Activated CD8-positive, alpha-beta T cell treated with anti-CD3 and anti-CD28 coated beads for 36 hours (primary cell): ENCODE results near the gene CYP4V2. TPM values are rescaled to one million over a fixed set of nuclear protein-coding genes. Genes with fewer than 3 reads are reported as not detected.

Source experiments
- ATAC-seq: fragments of 200-7000 bp; cut with Tn5 transposase; one replicate; pipeline ENCODE4 v1.10.0; 2021; ENCODE audit warnings: mild to moderate bottlenecking, moderate library complexity
- CTCF ChIA-PET: fragments of 350-600 bp; sonication (Branson Sonifier 250); formaldehyde crosslinking; loops from one replicate; lab custom pipeline; 2021; ENCODE audit warnings: antibody characterized with exemption; lab: Charles Lee
- POLR2A ChIA-PET: fragments of 350-600 bp; sonication (Branson Sonifier 250); formaldehyde crosslinking; loops from one replicate; lab custom pipeline; 2021; ENCODE audit warnings: antibody characterized with exemption; lab: Charles Lee
- DNase-seq: peaks from one replicate; pipeline ENCODE4 v3.0.0-alpha.2; 2020
- H3K27ac Mint-ChIP-seq: one replicate; pipeline ENCODE4 v1.8.0; 2021; ENCODE audit warnings: mild to moderate bottlenecking, mixed read lengths
- H3K27me3 Mint-ChIP-seq: one replicate; pipeline ENCODE4 v1.8.0; 2021; ENCODE audit warnings: mixed read lengths
- H3K36me3 Mint-ChIP-seq: one replicate; pipeline ENCODE4 v1.8.0; 2021; ENCODE audit warnings: low read depth, mixed read lengths
- H3K4me1 Mint-ChIP-seq: one replicate; pipeline ENCODE4 v1.8.0; 2021; ENCODE audit warnings: low read depth, mixed read lengths
- H3K4me3 Mint-ChIP-seq: one replicate; pipeline ENCODE4 v1.8.0; 2021; ENCODE audit warnings: mild to moderate bottlenecking, moderate library complexity, mixed read lengths
- H3K9me3 Mint-ChIP-seq: one replicate; pipeline ENCODE4 v1.8.0; 2021; ENCODE audit warnings: mixed read lengths
- CTCF ChIP-seq: fragments of 200-600 bp; IDR thresholded peaks from one replicate; pipeline ENCODE4 v1.8.0; 2022; ENCODE audit warnings: antibody characterized with exemption, mild to moderate bottlenecking
- intact Hi-C: fragments of 100-400 bp; cut with micrococcal nuclease; formaldehyde crosslinking; loops from one replicate; pipeline ENCODE4 v1.10.0; 2022
- total RNA-seq, 2 experiments: library from RNA; stranded (reverse); gene quantifications; one replicate each; pipeline ENCODE4 v1.2.3, GENCODE V29; 2021

The CYP4V2 gene
- total RNA-seq, 2 experiments from 2014 or later = 4.8 to 5.1 TPM

DNA sequence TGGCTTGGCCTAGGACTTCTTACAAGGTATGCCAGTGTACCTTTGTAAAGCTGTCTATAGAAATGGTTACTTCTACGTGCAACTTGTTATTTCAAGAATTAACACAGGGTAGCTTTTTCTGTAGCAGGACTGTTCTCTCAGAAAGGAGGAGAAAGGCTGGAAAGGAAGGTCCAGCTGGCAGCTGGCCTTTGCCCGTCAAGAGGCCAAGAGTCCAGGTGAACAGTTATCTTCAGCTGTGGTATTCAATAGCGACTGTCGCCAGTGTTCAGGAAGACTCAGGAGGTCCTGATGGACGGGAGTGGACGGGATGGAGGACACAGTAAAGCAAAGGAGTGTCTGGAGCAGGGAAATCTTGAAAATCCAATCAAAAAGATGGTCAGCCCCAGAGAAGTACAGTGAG is 4.7 kb downstream of the CYP4V2 start:
- ATAC-seq (no peak), DNase-seq (no peak)
- POLR2A ChIA-PET = no interaction called here
- CTCF ChIA-PET = no interaction called here
- Mint-ChIP-seq H3K9me3 (no peaks in the 10 kb centered on the region), H3K27ac (no peak overlapping the region), H3K27me3 (no peaks in the 10 kb centered on the region), H3K36me3 (peaks cover 26% of the 10 kb centered on the region), H3K4me1 (peaks cover 17% of the 10 kb centered on the region), H3K4me3 (no peak overlapping the region)
- no peak for TF ChIP-seq CTCF
- intact Hi-C loops = no loop called here

GRCh38 chr4:186200516-186200915 is 9.1 kb downstream of the CYP4V2 start:
- POLR2A ChIA-PET = no interaction called here
- intact Hi-C loops = no loop called here
- no peak for TF ChIP-seq CTCF

DNA sequence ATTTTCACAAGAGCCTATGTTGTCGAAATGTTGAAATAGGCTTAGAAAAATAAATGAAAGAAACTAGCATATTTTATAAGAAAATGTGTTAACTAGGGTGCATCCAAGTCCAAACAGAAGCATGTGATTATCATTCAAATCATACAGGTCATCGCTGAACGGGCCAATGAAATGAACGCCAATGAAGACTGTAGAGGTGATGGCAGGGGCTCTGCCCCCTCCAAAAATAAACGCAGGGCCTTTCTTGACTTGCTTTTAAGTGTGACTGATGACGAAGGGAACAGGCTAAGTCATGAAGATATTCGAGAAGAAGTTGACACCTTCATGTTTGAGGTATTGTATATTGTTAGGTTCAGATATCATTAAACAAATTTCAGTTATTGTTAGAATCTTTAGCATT is 9.6 kb downstream of the CYP4V2 start:
- POLR2A ChIA-PET = no interaction called here
- TF ChIP-seq CTCF = no peak

More at GRCh38 chr4:186200516-186200915, 9.1 kb downstream of the CYP4V2 start:
- Mint-ChIP-seq H3K9me3 (no peaks in the 10 kb centered on the region), H3K27ac (no peak overlapping the region), H3K27me3 (no peaks in the 10 kb centered on the region), H3K4me1 (peaks cover 11% of the 10 kb centered on the region), H3K36me3 (peaks cover 19% of the 10 kb centered on the region), H3K4me3 (no peak overlapping the region)
- CTCF ChIA-PET = no interaction called here
- no peak for DNase-seq
- no peak for ATAC-seq

DNA sequence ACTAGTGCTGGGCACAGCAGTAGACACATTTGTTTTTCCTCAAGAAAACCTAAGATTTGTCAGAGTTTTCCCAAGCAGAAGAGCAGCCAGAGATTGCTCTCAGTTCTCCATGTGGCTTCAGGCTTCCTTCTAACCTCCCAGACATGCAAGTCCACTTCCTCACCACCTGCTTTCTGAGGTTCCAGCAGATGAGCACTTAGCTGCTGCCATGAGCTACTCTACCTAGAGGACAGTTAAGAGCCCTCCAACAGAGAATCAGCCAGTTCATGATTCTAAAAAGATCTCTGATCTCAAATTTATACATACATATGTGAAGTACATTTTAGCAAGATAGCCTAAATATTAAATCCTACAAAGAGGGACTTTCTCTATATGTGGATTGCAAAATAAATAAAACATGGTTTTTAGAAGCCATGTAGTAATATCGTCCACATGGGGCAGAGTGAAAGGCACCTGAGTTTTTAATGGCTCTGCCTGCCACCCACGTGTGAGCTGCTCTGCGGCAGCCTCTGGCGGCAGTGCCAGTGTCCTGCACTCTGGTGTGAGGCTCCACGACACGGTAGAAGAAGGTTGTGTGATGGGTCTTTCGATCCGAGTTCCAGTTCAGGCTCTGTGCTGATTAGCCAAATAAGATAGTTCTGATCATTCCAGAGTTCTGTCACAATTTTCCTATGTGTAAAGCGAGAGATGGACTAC is 10.3 kb downstream of the CYP4V2 start:
- Mint-ChIP-seq H3K4me3 (no peak overlapping the region), H3K4me1 (peaks cover 11% of the 10 kb centered on the region), H3K9me3 (no peaks in the 10 kb centered on the region), H3K27ac (peak overlapping the region; percentile 60), H3K36me3 (peaks cover 10% of the 10 kb centered on the region), H3K27me3 (no peaks in the 10 kb centered on the region)
- ChIA-PET CTCF (interaction anchor here (0.7 to 1.8 kb wide), 6 partner anchors 9 to 150 kb away, joined by 3 to 13 read pairs (median 4); partner anchors contain the start of gene CYP4V2), POLR2A (interaction anchor here (0.7 kb wide), 1 partner anchor 9 kb away, joined by 4 read pairs; no protein-coding TSS in a partner anchor)
- intact Hi-C loops = no loop called here
- TF ChIP-seq CTCF = peak; percentile 70
- DNase-seq (peak; percentile 73), ATAC-seq (peak; percentile 98)

More for the DNA sequence above, 9.6 kb downstream of the CYP4V2 start:
- CTCF ChIA-PET = interaction anchor here (0.8 to 1.8 kb wide), 5 partner anchors 8 to 149 kb away, joined by 3 to 13 read pairs (median 4); partner anchors contain the start of gene CYP4V2
- no peaks in the 10 kb centered on the region for H3K9me3 Mint-ChIP-seq
- H3K36me3 Mint-ChIP-seq = peaks cover 14% of the 10 kb centered on the region
- H3K4me3 Mint-ChIP-seq = no peak overlapping the region
- no peak for ATAC-seq
- intact Hi-C loops = no loop called here
- DNase-seq = no peak
- no peaks in the 10 kb centered on the region for H3K27me3 Mint-ChIP-seq
- H3K4me1 Mint-ChIP-seq = peaks cover 11% of the 10 kb centered on the region
- no peak overlapping the region for H3K27ac Mint-ChIP-seq

DNA sequence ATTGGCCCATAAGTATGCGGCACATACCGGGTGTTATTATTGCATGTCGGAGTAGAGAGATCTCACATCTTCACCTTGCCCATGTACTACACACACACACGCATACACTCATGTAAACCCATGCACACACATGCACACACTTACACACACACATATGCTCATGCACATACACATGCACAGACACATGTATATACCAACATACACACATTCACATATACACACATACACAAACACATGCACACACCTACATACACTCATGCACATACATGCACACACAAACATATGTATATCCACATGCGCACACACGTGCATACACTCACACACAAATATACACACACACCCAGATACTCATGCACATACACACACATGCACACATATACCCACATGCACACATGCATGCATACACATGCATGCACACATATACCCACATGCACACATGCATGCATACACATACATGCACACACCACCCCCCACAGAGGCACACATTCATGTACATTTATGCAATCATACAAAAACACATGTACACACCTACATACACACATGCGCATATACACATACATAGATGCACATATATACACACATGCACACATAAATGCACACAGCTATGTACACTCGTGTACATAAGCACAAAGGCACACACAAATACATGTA is 11.2 kb downstream of the CYP4V2 start:
- H3K27ac Mint-ChIP-seq = no peak overlapping the region
- H3K4me3 Mint-ChIP-seq = no peak overlapping the region
- DNase-seq (no peak), ATAC-seq (no peak)
- ChIA-PET POLR2A (interaction anchor here (0.7 kb wide), 1 partner anchor 10 kb away, joined by 4 read pairs; no protein-coding TSS in a partner anchor), CTCF (interaction anchor here (0.7 to 1.8 kb wide), 2 partner anchors 10 to 21 kb away, joined by 3 to 13 read pairs; partner anchors contain the start of gene CYP4V2)
- peaks cover 2% of the 10 kb centered on the region for H3K36me3 Mint-ChIP-seq
- H3K9me3 Mint-ChIP-seq = no peaks in the 10 kb centered on the region
- peaks cover 11% of the 10 kb centered on the region for H3K4me1 Mint-ChIP-seq
- TF ChIP-seq CTCF = no peak
- intact Hi-C loops = no loop called here
- no peaks in the 10 kb centered on the region for H3K27me3 Mint-ChIP-seq
